Muscle layer of duodenum (tissue), 2 donors: ENCODE results near the gene MCM9.

Experiments used
- H3K27ac ChIP-seq: one replicate; pipeline ENCODE4 v1.7.0; 2013; ENCODE audit warnings: mild to moderate bottlenecking, low read length
- H3K27me3 ChIP-seq: one replicate; pipeline ENCODE4 v1.7.0; 2013; ENCODE audit warnings: low read depth, mild to moderate bottlenecking, control low read depth, low read length
- H3K36me3 ChIP-seq, 2 donors: one replicate each; pipeline ENCODE4 v1.7.0; 2013; ENCODE audit warnings: low read length in 2 of 2, control low read depth in 1 of 2, mild to moderate bottlenecking in 1 of 2; ENCODE audit not compliant: insufficient read depth in 2 of 2, control insufficient read depth in 1 of 2
- H3K4me1 ChIP-seq, 2 donors: one replicate each; pipeline ENCODE4 v1.7.0; 2013; ENCODE audit warnings: low read length in 2 of 2, mild to moderate bottlenecking in 2 of 2, control low read depth in 1 of 2, moderate library complexity in 1 of 2; ENCODE audit not compliant: insufficient read depth in 2 of 2, control insufficient read depth in 1 of 2
- H3K4me3 ChIP-seq, 2 donors: one replicate each; pipeline ENCODE4 v1.7.0; 2013; ENCODE audit warnings: low read length in 2 of 2, low read depth in 1 of 2, mild to moderate bottlenecking in 1 of 2
- H3K9me3 ChIP-seq, 2 donors: one replicate each; pipeline ENCODE4 v1.7.0; 2013; ENCODE audit warnings: low read length in 2 of 2, control low read depth in 1 of 2, mild to moderate bottlenecking in 1 of 2; ENCODE audit not compliant: control insufficient read depth in 1 of 2
- donor health status: healthy.

The MCM9 gene

GRCh38 chr6:118789954-118790353 is 145.0 kb downstream of the MCM9 start:
- no peak overlapping the region for H3K4me3 ChIP-seq
- no peaks in the 10 kb centered on the region for H3K9me3 ChIP-seq
- H3K36me3 ChIP-seq, result no peaks in the 10 kb centered on the region
- no peaks in the 10 kb centered on the region for H3K27me3 ChIP-seq
- peaks cover 0 to 2% of the 10 kb centered on the region in 2 donors for H3K4me1 ChIP-seq
- no peak overlapping the region for H3K27ac ChIP-seq

GRCh38 chr6:118789419-118789818 is 145.5 kb downstream of the MCM9 start:
- H3K9me3 ChIP-seq, result no peaks in the 10 kb centered on the region
- peaks cover 4 to 8% of the 10 kb centered on the region in 2 donors for H3K4me1 ChIP-seq
- no peak overlapping the region for H3K4me3 ChIP-seq
- no peak overlapping the region for H3K27ac ChIP-seq
- no peaks in the 10 kb centered on the region for H3K36me3 ChIP-seq
- no peaks in the 10 kb centered on the region for H3K27me3 ChIP-seq

DNA sequence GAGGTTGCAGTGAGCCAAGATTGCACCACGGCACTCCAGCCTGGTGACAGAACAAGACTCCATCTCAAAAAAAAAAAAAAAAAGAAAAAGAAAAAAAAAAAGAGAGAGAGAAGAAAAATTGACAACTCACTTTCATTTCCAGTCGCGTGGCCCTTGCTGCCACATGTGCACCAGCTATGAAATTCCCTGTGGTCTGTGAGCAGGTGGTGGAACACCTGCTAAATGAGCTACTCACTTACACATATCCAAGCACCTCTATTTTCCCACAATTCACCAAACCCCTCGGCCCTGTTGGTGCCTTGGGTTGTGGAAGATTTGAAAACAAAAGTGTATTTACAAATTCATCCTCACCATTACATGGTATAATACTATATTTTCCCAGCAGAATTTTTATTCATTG is 146.3 kb downstream of the MCM9 start:
- Histone ChIP-seq H3K4me1 (peaks cover 4 to 15% of the 10 kb centered on the region in 2 donors), H3K9me3 (no peaks in the 10 kb centered on the region), H3K27ac (no peak overlapping the region), H3K27me3 (no peaks in the 10 kb centered on the region), H3K4me3 (no peak overlapping the region), H3K36me3 (no peaks in the 10 kb centered on the region)

DNA sequence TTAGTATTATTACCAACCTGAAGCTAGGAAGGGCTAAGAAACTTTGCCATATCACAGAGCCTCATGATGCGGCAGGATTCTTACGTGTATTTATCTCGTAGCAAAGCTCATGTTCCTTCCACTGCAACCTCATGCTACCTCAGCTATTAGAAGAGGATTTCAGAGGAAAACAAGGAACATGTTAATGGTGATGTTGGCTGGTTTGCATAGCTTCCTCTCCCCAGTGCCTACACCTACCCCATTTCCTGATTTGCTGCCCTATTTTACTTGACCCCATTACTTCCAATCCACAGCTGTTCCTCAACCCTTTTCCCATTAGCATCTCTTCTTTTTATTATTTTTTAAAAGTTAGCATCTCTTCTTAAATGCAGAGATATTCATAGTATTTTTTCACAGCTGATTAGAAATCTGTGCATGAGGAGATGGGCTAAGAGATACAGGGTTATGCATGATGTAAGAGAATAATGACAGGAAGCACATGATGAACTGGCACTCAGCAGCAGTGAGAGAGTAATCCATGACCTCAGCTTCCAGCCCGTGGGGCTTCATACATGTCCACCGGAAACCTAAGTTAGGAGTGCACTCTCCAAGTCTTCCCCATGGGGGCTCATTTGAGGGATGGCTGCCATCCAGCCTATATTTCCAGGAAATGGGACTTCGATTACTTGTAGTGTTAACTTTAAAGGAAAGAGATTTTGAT is 147.1 kb downstream of the MCM9 start:
- Histone ChIP-seq H3K27ac (no peak overlapping the region), H3K27me3 (no peaks in the 10 kb centered on the region), H3K9me3 (no peaks in the 10 kb centered on the region), H3K4me3 (no peak overlapping the region), H3K4me1 (peaks cover 4 to 19% of the 10 kb centered on the region in 2 donors), H3K36me3 (no peaks in the 10 kb centered on the region)

- Histone ChIP-seq H3K27ac (no peak overlapping the region), H3K9me3 (no peaks in the 10 kb centered on the region), H3K4me3 (no peak overlapping the region), H3K36me3 (no peaks in the 10 kb centered on the region), H3K4me1 (peaks cover 4 to 22% of the 10 kb centered on the region in 2 donors), H3K27me3 (no peaks in the 10 kb centered on the region)
Observed at GRCh38 chr6:118786596-118787453, 148.1 kb downstream of the MCM9 start.

DNA sequence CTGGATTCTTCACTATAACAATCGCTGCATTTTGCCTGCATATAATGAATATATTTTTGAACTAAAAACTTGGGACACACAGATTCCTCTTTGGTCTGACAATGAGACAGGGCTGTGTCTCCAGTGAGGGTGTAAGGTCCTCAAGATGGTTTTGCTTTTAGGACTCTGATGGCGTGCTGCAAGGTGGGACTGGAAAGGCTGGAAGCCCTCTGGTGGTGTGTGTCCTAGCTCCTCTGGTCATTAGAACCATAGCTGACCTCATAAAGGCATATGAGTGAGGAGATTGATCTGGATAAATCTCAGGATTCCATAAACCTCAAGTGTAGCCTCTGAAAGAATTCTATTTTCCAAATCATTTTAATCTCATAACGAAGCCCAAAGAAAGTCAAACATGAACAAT is 149.4 kb downstream of the MCM9 start:
- Histone ChIP-seq H3K27me3 (no peaks in the 10 kb centered on the region), H3K9me3 (no peaks in the 10 kb centered on the region), H3K4me1 (peaks cover 4 to 22% of the 10 kb centered on the region in 2 donors), H3K4me3 (no peak overlapping the region), H3K27ac (no peak overlapping the region), H3K36me3 (no peaks in the 10 kb centered on the region)

DNA sequence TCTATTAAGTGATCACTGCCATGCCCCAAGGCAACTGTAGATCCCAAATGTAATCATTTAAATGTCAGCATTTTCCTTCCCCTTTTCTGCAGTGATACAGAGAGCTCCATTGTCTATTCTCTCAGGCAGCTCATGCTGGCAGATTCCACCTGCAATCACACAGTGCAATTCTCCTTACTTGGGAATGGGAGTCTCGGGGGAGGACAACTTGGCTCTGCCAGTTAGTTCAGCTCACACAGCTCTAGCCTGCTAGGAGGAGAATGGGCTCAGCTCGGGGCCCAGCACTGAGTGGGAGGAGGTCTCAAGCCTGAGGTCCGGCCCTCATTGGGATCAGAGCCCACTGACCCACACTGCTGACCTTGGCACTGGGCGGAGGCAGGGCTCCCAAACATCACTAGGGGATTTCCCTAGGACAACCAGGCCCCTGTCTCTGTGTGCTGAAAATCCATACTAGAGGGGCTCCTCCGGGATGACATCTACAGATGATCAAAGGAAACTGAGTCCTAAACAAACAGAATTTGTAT is 150.3 kb downstream of the MCM9 start:
- no peak overlapping the region for H3K4me3 ChIP-seq
- H3K27ac ChIP-seq, result no peak overlapping the region
- H3K36me3 ChIP-seq, result no peaks in the 10 kb centered on the region
- peaks cover 4 to 22% of the 10 kb centered on the region in 2 donors for H3K4me1 ChIP-seq
- H3K9me3 ChIP-seq, result no peaks in the 10 kb centered on the region
- H3K27me3 ChIP-seq, result no peaks in the 10 kb centered on the region

- H3K27ac ChIP-seq, result no peak overlapping the region
- no peaks in the 10 kb centered on the region for H3K27me3 ChIP-seq
- no peaks in the 10 kb centered on the region for H3K9me3 ChIP-seq
- no peaks in the 10 kb centered on the region for H3K36me3 ChIP-seq
- peaks cover 4 to 22% of the 10 kb centered on the region in 2 donors for H3K4me1 ChIP-seq
- no peak overlapping the region for H3K4me3 ChIP-seq
Observed at GRCh38 chr6:118783931-118784550, 150.9 kb downstream of the MCM9 start.

DNA sequence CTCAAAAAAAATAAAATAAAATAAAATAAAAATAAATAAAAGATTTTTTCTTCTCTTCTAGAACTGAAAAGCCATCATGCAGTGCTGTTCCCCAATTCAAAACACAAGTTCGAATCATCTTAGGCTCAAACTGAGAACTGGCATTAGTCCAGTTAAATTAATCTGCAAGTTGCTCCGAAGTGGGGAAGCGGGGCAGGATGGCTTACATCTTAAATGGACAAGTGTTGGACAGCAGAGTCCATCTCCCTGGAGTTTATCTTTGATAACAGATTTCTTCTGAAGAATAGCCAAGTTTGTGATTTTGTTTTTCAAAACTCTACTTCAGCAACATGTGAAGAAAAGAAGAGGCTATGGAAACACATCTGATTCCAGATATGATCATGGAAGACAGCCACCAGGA is 152.3 kb downstream of the MCM9 start:
- Histone ChIP-seq H3K27me3 (no peaks in the 10 kb centered on the region), H3K27ac (no peak overlapping the region), H3K4me3 (no peak overlapping the region), H3K9me3 (no peaks in the 10 kb centered on the region), H3K36me3 (no peaks in the 10 kb centered on the region), H3K4me1 (peaks cover 4 to 22% of the 10 kb centered on the region in 2 donors)

GRCh38 chr6:118781897-118782296 is 153.1 kb downstream of the MCM9 start:
- Histone ChIP-seq H3K9me3 (no peaks in the 10 kb centered on the region), H3K36me3 (no peaks in the 10 kb centered on the region), H3K27me3 (no peaks in the 10 kb centered on the region), H3K4me3 (no peak overlapping the region), H3K4me1 (peaks cover 4 to 22% of the 10 kb centered on the region in 2 donors), H3K27ac (no peak overlapping the region)

GRCh38 chr6:118780668-118781067 is 154.3 kb downstream of the MCM9 start:
- Histone ChIP-seq H3K4me1 (peaks cover 4 to 22% of the 10 kb centered on the region in 2 donors), H3K27me3 (no peaks in the 10 kb centered on the region), H3K36me3 (no peaks in the 10 kb centered on the region), H3K27ac (no peak overlapping the region), H3K4me3 (no peak overlapping the region), H3K9me3 (no peaks in the 10 kb centered on the region)
